Measurements from ENCODE around the gene USP22.

USP22 gene

DNA sequence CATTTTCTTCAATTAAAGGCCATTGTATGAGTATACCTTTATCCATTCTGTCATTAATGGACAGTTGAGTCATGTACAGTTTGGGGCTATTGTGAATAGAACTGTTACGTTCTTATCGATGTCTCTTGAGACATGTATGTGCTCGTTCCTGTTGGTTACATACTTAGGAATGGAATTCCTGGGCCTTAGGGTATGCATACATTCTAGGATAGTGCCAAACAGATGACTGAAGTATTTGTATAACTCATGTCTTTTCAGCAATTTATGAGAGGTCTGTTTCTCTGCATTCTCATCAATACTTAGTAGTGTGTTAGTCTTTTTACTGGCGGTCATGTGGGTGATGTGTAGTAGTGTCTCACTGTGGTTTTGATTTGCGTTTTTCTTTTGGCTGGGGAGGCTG is 81.2 kb downstream of the USP22 start:
- H3K4me1 Mint-ChIP-seq = peaks cover 5% of the 10 kb centered on the region
- no peaks in the 10 kb centered on the region for H3K9me3 Mint-ChIP-seq
- H3K4me3 Mint-ChIP-seq = no peak overlapping the region
- H3K36me3 Mint-ChIP-seq = no peaks in the 10 kb centered on the region
- H3K27ac Mint-ChIP-seq = no peak overlapping the region
- no peak for ATAC-seq (ENCODE audit: low read depth)
- H3K27me3 Mint-ChIP-seq = peaks cover 4% of the 10 kb centered on the region
- no peak for DNase-seq (ENCODE audit: low spot score in 2 of 2)

DNA sequence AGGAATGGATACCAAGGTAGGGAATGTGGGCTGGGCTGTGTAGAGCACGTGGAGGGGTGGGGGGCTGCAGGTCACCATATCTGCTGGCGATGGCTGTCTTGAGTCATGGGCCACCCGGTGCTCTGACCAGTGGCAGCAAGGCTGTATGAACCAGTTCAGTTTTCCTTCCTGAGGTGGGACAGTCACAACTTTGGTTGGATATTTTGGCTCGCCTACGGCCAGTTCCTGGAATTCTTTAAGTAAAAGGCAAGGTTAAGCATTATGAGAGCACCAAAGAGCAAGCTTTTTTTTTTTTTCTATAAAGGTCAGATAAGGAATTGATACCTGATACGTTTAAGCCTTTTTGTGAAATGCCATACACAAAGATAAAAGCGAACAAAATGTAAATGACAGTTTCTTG is 81.9 kb downstream of the USP22 start:
- Mint-ChIP-seq H3K27me3 (peaks cover 4% of the 10 kb centered on the region), H3K36me3 (no peaks in the 10 kb centered on the region), H3K4me3 (no peak overlapping the region), H3K27ac (no peak overlapping the region), H3K9me3 (no peaks in the 10 kb centered on the region), H3K4me1 (no peaks in the 10 kb centered on the region)
- DNase-seq (ENCODE audit: low spot score in 2 of 2) = no peak
- no peak for ATAC-seq (ENCODE audit: low read depth)

DNA sequence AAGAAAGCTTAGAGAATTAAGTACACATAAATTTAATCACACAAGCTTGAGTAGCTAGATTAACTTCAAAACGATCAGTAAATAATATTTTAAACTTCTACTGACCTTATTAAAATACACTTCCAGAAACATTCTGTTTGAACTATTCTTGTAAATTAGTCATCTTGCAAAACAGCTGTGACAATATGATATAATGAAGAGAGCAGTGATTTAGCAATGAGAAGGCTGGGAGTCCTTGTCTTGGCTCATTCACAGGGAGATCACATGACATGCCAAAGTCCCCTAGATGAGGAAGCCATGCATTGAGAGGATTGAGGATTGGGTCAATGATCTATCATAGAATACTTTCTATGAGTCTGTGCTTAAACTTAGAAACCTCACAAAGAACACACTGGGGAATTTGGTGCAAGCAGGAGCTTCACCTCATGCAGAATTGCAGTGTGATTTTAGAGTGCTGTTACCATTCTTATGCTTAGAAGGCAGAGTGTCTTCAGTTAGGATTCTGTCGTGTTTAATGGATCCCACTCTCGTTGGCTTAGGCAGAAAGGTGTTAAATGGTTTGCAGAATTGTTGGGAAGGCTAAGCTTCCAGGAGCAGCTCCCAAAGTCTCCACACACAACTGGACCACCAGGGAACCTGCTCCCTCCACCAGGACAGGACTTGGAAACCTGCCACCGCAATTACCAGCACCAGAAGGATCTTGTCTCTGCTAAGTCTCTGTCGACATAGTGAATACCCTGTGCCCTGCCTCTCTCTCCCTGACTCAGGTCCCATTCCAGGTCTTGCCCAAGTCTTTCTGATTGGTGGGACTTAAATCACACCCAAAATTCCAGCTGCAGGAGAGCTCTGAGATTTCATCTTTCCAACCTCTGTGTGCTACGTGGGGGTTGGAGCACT is 87.1 kb downstream of the USP22 start:
- Mint-ChIP-seq H3K9me3 (no peaks in the 10 kb centered on the region), H3K4me1 (peaks cover 3% of the 10 kb centered on the region), H3K36me3 (no peaks in the 10 kb centered on the region), H3K27me3 (peaks cover 6% of the 10 kb centered on the region), H3K27ac (no peak overlapping the region), H3K4me3 (no peak overlapping the region)
- DNase-seq (ENCODE audit: low spot score in 2 of 2) (no peak), ATAC-seq (ENCODE audit: low read depth) (no peak)

DNA sequence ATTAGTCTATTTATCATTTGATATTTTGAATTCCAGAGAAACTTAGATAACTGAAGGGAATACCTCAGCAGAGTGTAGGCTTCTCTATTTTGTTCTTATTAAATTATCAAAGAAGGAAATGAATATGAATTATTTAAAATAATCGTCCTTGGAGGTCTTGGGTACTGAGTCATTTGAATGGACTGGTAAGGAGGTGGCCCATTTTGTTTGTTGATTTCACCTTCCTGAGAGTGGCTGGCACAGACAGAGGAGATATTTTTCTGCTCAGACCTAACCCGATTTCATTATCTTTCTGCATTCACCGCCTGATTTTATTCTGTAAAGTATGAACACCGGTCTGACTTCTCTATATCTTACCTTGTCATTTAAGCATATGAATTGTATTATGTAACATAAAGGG is 88.0 kb downstream of the USP22 start:
- no peak overlapping the region for H3K4me3 Mint-ChIP-seq
- no peaks in the 10 kb centered on the region for H3K36me3 Mint-ChIP-seq
- H3K9me3 Mint-ChIP-seq = no peaks in the 10 kb centered on the region
- H3K27me3 Mint-ChIP-seq = peaks cover 6% of the 10 kb centered on the region
- peaks cover 3% of the 10 kb centered on the region for H3K4me1 Mint-ChIP-seq
- no peak for DNase-seq (ENCODE audit: low spot score in 2 of 2)
- H3K27ac Mint-ChIP-seq = no peak overlapping the region
- no peak for ATAC-seq (ENCODE audit: low read depth)

DNA sequence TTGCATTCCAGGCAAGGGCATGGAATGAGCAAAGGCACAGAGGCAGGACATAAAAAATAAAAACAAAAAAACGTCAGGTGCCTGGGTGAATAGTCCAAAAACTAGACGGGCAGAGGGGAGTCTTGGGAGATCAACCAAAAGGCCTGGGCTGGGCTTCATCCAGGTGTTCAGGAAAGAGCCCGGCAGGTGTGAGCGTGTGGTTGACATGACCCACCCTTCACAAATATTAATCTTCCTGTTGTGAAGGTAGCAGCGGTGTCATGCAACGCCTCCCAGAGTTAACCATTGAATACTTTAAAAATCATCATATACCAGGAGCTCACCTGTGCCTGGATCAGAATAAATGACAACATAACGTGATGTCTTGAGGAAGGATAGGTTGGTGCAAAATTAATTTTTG is 90.6 kb downstream of the USP22 start:
- no peak overlapping the region for H3K4me3 Mint-ChIP-seq
- no peak for ATAC-seq (ENCODE audit: low read depth)
- no peak for DNase-seq (ENCODE audit: low spot score in 2 of 2)
- H3K9me3 Mint-ChIP-seq = no peaks in the 10 kb centered on the region
- no peak overlapping the region for H3K27ac Mint-ChIP-seq
- H3K27me3 Mint-ChIP-seq = peaks cover 6% of the 10 kb centered on the region
- H3K36me3 Mint-ChIP-seq = no peaks in the 10 kb centered on the region
- H3K4me1 Mint-ChIP-seq = peaks cover 3% of the 10 kb centered on the region
